ENCODE results near the gene TRAPPC1. TPM values are rescaled to one million over a fixed set of nuclear protein-coding genes. Genes with fewer than 3 reads are reported as not detected.

The TRAPPC1 gene
- total and polyA plus RNA-seq, 2 of the 4 experiments (the other 2 are of a cell fraction) = 50.4 to 303 TPM

DNA sequence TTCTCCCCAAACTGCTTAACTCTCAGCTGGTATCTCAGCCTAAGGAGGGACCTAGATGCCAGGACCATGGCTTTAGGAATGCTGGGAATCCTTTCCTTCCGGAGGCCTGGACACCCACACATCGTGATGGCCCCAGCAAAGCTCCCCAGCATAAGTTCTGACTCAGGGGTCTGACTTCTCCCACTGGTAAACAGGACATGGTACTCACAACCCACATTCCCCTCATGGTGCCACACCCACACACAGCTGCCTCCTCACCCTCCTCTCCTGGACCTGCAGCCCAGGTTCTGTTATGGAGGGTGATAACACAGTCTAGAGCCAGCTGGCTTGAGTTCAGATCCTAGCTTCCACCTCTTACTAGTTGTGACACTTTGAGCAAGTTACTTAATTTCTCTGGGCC lies 14.9 kb downstream of the TRAPPC1 start:
- no peak overlapping the region for H2BK20ac ChIP-seq (ENCODE audit: low read depth, low read length)
- no TSS peak for BruUV-seq (replicated peaks)
- H2AK5ac ChIP-seq (ENCODE audit: low read depth, low read length) = peak overlapping the region; percentile 73
- no peak overlapping the region for H3K18ac ChIP-seq (ENCODE audit: low read depth, low read length)
- dilution Hi-C loops (cut with HindIII; ENCODE audit: low sequenced_read_pairs, unreplicated experiment) (no loop called here), intact Hi-C loops (cut with micrococcal nuclease) (no loop called here), in situ Hi-C loops (cut with MboI; ENCODE audit: low sequenced_read_pairs) (loop anchor here (10.0 kb wide), 1 partner anchor 128 kb away; no protein-coding TSS in a partner anchor)
- peak overlapping the region; percentile 47; the same call in 1 of the 2 replicates for H3K14ac ChIP-seq (replicated peaks; ENCODE audit: low read depth, low read length)
- peak overlapping the region; percentile 91 for H2AFZ ChIP-seq (replicated peaks; ENCODE audit: low read length, poor library complexity)
- POLR2A ChIA-PET (ENCODE audit: unreplicated experiment) = interaction anchor here (1.3 to 1.6 kb wide), 2 partner anchors 13 to 16 kb away, joined by 4 to 6 read pairs; partner anchors contain the start of gene KCNAB3
- peak overlapping the region; percentile 87; the same call in 1 of the 2 replicates for H4K5ac ChIP-seq (ENCODE audit: low read depth, low read length)
- no peaks in the 10 kb centered on the region for H3K9me3 ChIP-seq (ENCODE audit: control insufficient read depth, insufficient read depth, low read length)
- H3K36me3 ChIP-seq (ENCODE audit: control insufficient read depth, insufficient read depth, low read length) = peaks cover 7% of the 10 kb centered on the region; the same call in 1 of the 2 replicates
- peak overlapping the region; percentile 93 for H2AK9ac ChIP-seq (replicated peaks; ENCODE audit: low read depth, low read length, poor library complexity)
- peak overlapping the region; percentile 59 to 87 for H4K8ac ChIP-seq (ENCODE audit: low read depth in 2 of 2, low read length in 2 of 2)
- no peaks in the 10 kb centered on the region for H3K27me3 ChIP-seq (ENCODE audit: control insufficient read depth, insufficient read depth, low read length)
- H3K4me1 ChIP-seq (ENCODE audit: control insufficient read depth, insufficient read depth, low read length) = peaks cover 12% of the 10 kb centered on the region
- H4K20me1 ChIP-seq (ENCODE audit: insufficient read depth, low read length) = peaks cover 2% of the 10 kb centered on the region; the same call in 1 of the 2 replicates
- no peak overlapping the region; the same call in 2 of the 3 replicates for H2BK15ac ChIP-seq (ENCODE audit: low read depth, low read length)
- H3K4me3 ChIP-seq (ENCODE audit: insufficient read depth, low read depth, low read length) = no peak overlapping the region
- H3K79me1 ChIP-seq (ENCODE audit: low read depth in 1 of 2, low read length in 2 of 2) = 0 out of 4 replicates have a peak, but pooled peaks cover 0 to 3% of the 10 kb centered on the region in 2 experiments
- H3K23ac ChIP-seq (ENCODE audit: low read depth, low read length) = peak overlapping the region; percentile 49; the same call in 1 of the 2 replicates
- H3K4ac ChIP-seq (ENCODE audit: low read depth, low read length) = peak overlapping the region; percentile 70
- DNase-seq = peak; percentile 80
- peak overlapping the region; percentile 73; the same call in 1 of the 2 replicates for H4K91ac ChIP-seq (ENCODE audit: insufficient read depth, low read depth, low read length)
- CTCF ChIA-PET = interaction anchor here (1.5 to 2.9 kb wide), 2 partner anchors 73 to 125 kb away, joined by 5 to 18 read pairs; no protein-coding TSS in a partner anchor
- WGBS, 2 experiments (ENCODE audit: extremely low coverage in 2 of 2, insufficient read length in 1 of 2) = 0% methylated on average over 1 of the region's 2 CpGs; no CpG with 5 or more reads in 1 of the 2 experiments
- TF ChIP-seq, protein P1, sequence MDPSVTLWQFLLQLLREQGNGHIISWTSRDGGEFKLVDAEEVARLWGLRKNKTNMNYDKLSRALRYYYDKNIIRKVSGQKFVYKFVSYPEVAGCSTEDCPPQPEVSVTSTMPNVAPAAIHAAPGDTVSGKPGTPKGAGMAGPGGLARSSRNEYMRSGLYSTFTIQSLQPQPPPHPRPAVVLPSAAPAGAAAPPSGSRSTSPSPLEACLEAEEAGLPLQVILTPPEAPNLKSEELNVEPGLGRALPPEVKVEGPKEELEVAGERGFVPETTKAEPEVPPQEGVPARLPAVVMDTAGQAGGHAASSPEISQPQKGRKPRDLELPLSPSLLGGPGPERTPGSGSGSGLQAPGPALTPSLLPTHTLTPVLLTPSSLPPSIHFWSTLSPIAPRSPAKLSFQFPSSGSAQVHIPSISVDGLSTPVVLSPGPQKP (IDR thresholded peaks at IDR 0.05; ENCODE audit: borderline replicate concordance, low read depth, low read length) = no peak
- TF ChIP-seq RCOR1 (IDR thresholded peaks at IDR 0.05; ENCODE audit: insufficient replicate concordance, low read length) = peak; percentile 59
- H3K9ac ChIP-seq (ENCODE audit: low read depth, low read length) = no peak overlapping the region
- H3K56ac ChIP-seq (ENCODE audit: extremely low read depth, insufficient read depth, low read length) = no peak overlapping the region
- H3K9me1 ChIP-seq (ENCODE audit: insufficient read depth, low read length) = peaks cover 6% of the 10 kb centered on the region
- H2BK5ac ChIP-seq (ENCODE audit: low read depth, low read length, poor library complexity, severe bottlenecking) = peak overlapping the region; percentile 94
- ATAC-seq (ENCODE audit: low read depth) = peak; percentile 16
- H2BK120ac ChIP-seq (ENCODE audit: low read depth, low read length) = peak overlapping the region; percentile 28
- peak overlapping the region; percentile 78; the same call in 1 of the 2 replicates for H3K4me2 ChIP-seq (ENCODE audit: low read depth, low read length)
- peak overlapping the region; percentile 90; the same call in 1 of the 2 replicates for H3K27ac ChIP-seq (ENCODE audit: insufficient read depth, low read length)

Measured in IMR-90 (cell line).